ENCODE data around the gene NEK10. TPM values are rescaled to one million over a fixed set of nuclear protein-coding genes. Genes with fewer than 3 reads are reported as not detected.

Gene NEK10
- total and polyA plus RNA-seq, 2 donors (not counting 3 experiments of a cell fraction or from before 2014, with no cell fraction given) = 0.32 to 5.0 TPM

DNA sequence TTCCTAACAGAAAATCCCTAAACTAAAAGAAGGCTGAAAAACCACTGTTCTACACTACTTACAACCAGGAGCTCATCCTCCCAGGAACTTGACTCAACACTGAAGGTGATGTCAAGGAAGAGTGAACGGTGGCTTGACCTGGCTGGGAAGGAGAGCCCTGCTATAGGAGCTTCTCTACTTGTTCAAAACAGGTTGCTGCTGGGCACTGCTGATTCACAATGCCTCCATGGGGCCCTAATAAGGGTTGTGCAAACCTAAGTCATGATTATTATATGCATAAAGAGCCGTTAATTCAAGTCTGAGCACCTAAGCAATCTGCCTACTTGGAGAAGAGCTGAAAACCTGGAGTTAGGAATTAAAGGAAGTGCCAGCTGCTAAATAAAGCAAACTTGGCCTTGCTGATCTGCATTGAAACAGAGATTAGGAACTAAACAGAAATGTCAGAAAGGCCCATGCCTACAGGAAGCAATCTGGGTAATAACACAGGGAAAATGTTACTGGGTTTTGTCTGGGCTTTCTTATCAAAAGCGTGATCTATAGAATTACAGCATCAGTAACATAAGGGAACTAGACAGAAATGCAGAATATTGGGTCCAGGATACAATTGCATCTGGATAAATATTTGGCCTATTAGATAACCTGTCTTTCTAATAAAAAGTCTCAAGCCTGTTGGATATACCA lies 243.2 kb downstream of the NEK10 start:
- no peaks in the 10 kb centered on the region for H3K79me2 ChIP-seq (ENCODE audit: control insufficient read depth, insufficient read depth, low read length)
- no peaks in the 10 kb centered on the region for H3K4me1 ChIP-seq (ENCODE audit: control insufficient read depth, extremely low read depth, insufficient read depth, low read length)
- no peak overlapping the region for H3K9ac ChIP-seq (replicated peaks; ENCODE audit: extremely low read depth, insufficient read depth, low read length)
- H3K4me3 ChIP-seq (replicated peaks in 1 of 3; ENCODE audit: insufficient read depth in 1 of 3, low read depth in 1 of 3, low read length in 3 of 3) = no peak overlapping the region
- no peak overlapping the region for H2AFZ ChIP-seq (ENCODE audit: low read depth, low read length)
- dilution Hi-C loops (cut with MboI; ENCODE audit: extremely low pct_ligation_motif_present, low sequenced_read_pairs) = no loop called here
- TF ChIP-seq POLR2A (IDR thresholded peaks at IDR 0.05; ENCODE audit: low read depth, low read length) = no peak
- TF ChIP-seq, protein P1, sequence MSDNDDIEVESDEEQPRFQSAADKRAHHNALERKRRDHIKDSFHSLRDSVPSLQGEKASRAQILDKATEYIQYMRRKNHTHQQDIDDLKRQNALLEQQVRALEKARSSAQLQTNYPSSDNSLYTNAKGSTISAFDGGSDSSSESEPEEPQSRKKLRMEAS (IDR thresholded peaks at IDR 0.05; ENCODE audit: insufficient read depth, insufficient read length) = no peak
- TF ChIP-seq EZH2 (IDR thresholded peaks at IDR 0.05; ENCODE audit: borderline replicate concordance, low read depth, low read length, severe bottlenecking) = no peak
- TF ChIP-seq GATA2 (IDR thresholded peaks at IDR 0.05; ENCODE audit: insufficient read depth, insufficient read length, low read depth, low read length) = no peak
- no peak for TF ChIP-seq MYC (IDR thresholded peaks at IDR 0.05; ENCODE audit: low read depth, low read length)
- no peak for TF ChIP-seq JUN (IDR thresholded peaks at IDR 0.05; ENCODE audit: borderline replicate concordance, insufficient read depth, insufficient read length, low read depth)
- no peak for TF ChIP-seq POLR2AphosphoS5 (IDR thresholded peaks at IDR 0.05; ENCODE audit: insufficient read depth, low read depth, low read length)
- TF ChIP-seq, protein P2, sequence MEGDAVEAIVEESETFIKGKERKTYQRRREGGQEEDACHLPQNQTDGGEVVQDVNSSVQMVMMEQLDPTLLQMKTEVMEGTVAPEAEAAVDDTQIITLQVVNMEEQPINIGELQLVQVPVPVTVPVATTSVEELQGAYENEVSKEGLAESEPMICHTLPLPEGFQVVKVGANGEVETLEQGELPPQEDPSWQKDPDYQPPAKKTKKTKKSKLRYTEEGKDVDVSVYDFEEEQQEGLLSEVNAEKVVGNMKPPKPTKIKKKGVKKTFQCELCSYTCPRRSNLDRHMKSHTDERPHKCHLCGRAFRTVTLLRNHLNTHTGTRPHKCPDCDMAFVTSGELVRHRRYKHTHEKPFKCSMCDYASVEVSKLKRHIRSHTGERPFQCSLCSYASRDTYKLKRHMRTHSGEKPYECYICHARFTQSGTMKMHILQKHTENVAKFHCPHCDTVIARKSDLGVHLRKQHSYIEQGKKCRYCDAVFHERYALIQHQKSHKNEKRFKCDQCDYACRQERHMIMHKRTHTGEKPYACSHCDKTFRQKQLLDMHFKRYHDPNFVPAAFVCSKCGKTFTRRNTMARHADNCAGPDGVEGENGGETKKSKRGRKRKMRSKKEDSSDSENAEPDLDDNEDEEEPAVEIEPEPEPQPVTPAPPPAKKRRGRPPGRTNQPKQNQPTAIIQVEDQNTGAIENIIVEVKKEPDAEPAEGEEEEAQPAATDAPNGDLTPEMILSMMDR (IDR thresholded peaks at IDR 0.05; ENCODE audit: extremely low read depth in 1 of 2, insufficient read depth in 1 of 2, low read depth in 1 of 2, low read length in 2 of 2) = no peak
- TF ChIP-seq FOS (IDR thresholded peaks at IDR 0.05; ENCODE audit: borderline replicate concordance, insufficient read depth, low read length) = no peak
- no peaks in the 10 kb centered on the region for H3K9me1 ChIP-seq (replicated peaks; ENCODE audit: control insufficient read depth, extremely low read depth, insufficient read depth, low read length)
- intact Hi-C loops (cut with micrococcal nuclease) = no loop called here
- no TSS peak for BruUV-seq (replicated peaks)
- ChIA-PET CTCF (interaction anchor here (0.7 to 1.3 kb wide), 3 partner anchors 9 to 128 kb away, joined by 3 to 5 read pairs (median 4); no protein-coding TSS in a partner anchor), POLR2A (no interaction called here)
- no peaks in the 10 kb centered on the region for H3K36me3 ChIP-seq (ENCODE audit: control insufficient read depth in 2 of 2, extremely low read depth in 1 of 2, insufficient read depth in 2 of 2, low read length in 2 of 2)
- FAIRE-seq = no peak
- H3K27ac ChIP-seq (ENCODE audit: insufficient read depth, low read depth, low read length) = no peak overlapping the region
- no peaks in the 10 kb centered on the region for H3K9me3 ChIP-seq (replicated peaks; ENCODE audit: control insufficient read depth, insufficient read depth, low read length)
- no peak for DNase-seq (ENCODE audit: low read depth, low spot score)
- no peaks in the 10 kb centered on the region for H3K27me3 ChIP-seq (ENCODE audit: control insufficient read depth in 2 of 2, insufficient read depth in 2 of 2, low read length in 2 of 2)
- no peaks in the 10 kb centered on the region for H4K20me1 ChIP-seq (replicated peaks; ENCODE audit: control insufficient read depth, extremely low read depth, insufficient read depth, low read length)
- H3K4me2 ChIP-seq (ENCODE audit: insufficient read depth, low read length) = no peak overlapping the region
